HepG2 (cell line): ENCODE results near the gene ZKSCAN4. TPM values are rescaled to one million over a fixed set of nuclear protein-coding genes. Genes with fewer than 3 reads are reported as not detected.

Experiments used
- ATAC-seq: fragments of 200-7000 bp; cut with Tn5 transposase; 3 replicates; pipeline ENCODE4 v1.9.1; 2020; ENCODE audit warnings: mild to moderate bottlenecking, moderate library complexity
- BruUV-seq: library from RNA; stranded (reverse); fragments of 400-500 nt; replicated peaks from 2 replicates; lab custom pipeline; 2021; lab: Mats Ljungman, UMichigan
- CTCF ChIA-PET: fragments of 300-600 bp; formaldehyde crosslinking; extraction: SDS; loops from one replicate; lab custom pipeline; 2021; ENCODE audit warnings: low total read pairs, inconsistent platforms, low intra/inter-chr PET ratio; lab: Yijun Ruan, JAX
- POLR2A ChIA-PET: fragments of 350-600 bp; sonication (Branson Sonifier 250); formaldehyde crosslinking; loops from one replicate; lab custom pipeline; 2020; ENCODE audit warnings: antibody characterized with exemption, inconsistent platforms; lab: Yijun Ruan, JAX
- DNase-seq: peaks from one replicate; pipeline ENCODE4 v3.0.0-alpha.2; 2015; ENCODE audit warnings: low spot score
- FAIRE-seq: peaks from 3 replicates; lab custom pipeline; 2011; peaks lifted over from hg19 to GRCh38; lab: Jason Lieb, UNC
- H2AFZ ChIP-seq: one replicate; pipeline ENCODE4 v1.6.1; 2011; ENCODE audit warnings: low read length, inconsistent platforms
- H3K27ac ChIP-seq: fragments of 300-600 bp; 3 replicates; pipeline ENCODE4 v1.8.0; 2011; ENCODE audit warnings: mixed run types, mild to moderate bottlenecking, mixed read lengths, low read length, inconsistent platforms; ENCODE audit not compliant: insufficient read depth; ENCODE audit errors: extremely low read length
- H3K27me3 ChIP-seq, 2 experiments: fragments of 200-600 bp in 1 of 2; 2 replicates in 1 of 2; 3 replicates in 1 of 2; pipeline versions ENCODE4 v1.6.0 to v1.8.0; 2011; ENCODE audit warnings: low read length in 2 of 2, mild to moderate bottlenecking in 2 of 2, moderate library complexity in 2 of 2, inconsistent platforms in 1 of 2; ENCODE audit not compliant: insufficient read depth in 2 of 2, control insufficient read depth in 1 of 2
- H3K36me3 ChIP-seq, 2 experiments: fragments of 200-600 bp in 1 of 2; replicated peaks in 1 of 2; 2 replicates in 1 of 2; 3 replicates in 1 of 2; pipeline versions ENCODE4 v1.5.1 to v1.8.0; 2011; ENCODE audit warnings: low read length in 2 of 2, inconsistent platforms in 1 of 2; ENCODE audit not compliant: insufficient read depth in 2 of 2, control insufficient read depth in 1 of 2
- H3K4me1 ChIP-seq: 2 replicates; pipeline ENCODE4 v1.5.1; 2012; ENCODE audit warnings: low read length, inconsistent platforms; ENCODE audit not compliant: insufficient read depth
- H3K4me2 ChIP-seq: 2 replicates; pipeline ENCODE4 v1.6.0; 2011; ENCODE audit warnings: low read depth, low read length, inconsistent platforms
- H3K4me3 ChIP-seq, 3 experiments: fragments of 200-600 bp in 1 of 3; sonication (generic), shearing (Covaris generic) in 1 of 3; replicated peaks in 1 of 3; 2 replicates each; pipeline ENCODE4 v1.5.1; 2011 to 2016; ENCODE audit warnings: low read length in 3 of 3, inconsistent platforms in 2 of 3, low read depth in 2 of 3, mild to moderate bottlenecking in 2 of 3, control low read depth in 1 of 3, mixed read lengths in 1 of 3; ENCODE audit not compliant: insufficient read depth in 1 of 3
- H3K79me2 ChIP-seq: one replicate; pipeline ENCODE4 v1.6.1; 2011; ENCODE audit warnings: low read length, inconsistent platforms; ENCODE audit not compliant: insufficient read depth
- H3K9ac ChIP-seq: 2 replicates; pipeline ENCODE4 v1.6.0; 2011; ENCODE audit warnings: mild to moderate bottlenecking, low read depth, low read length, inconsistent platforms; ENCODE audit not compliant: insufficient read depth
- H3K9me3 ChIP-seq: 2 replicates; pipeline ENCODE4 v1.5.1; 2012; ENCODE audit warnings: mild to moderate bottlenecking, low read length
- H4K20me1 ChIP-seq: 2 replicates; pipeline ENCODE4 v1.6.0; 2011; ENCODE audit warnings: inconsistent platforms, mild to moderate bottlenecking, low read length, moderate library complexity; ENCODE audit not compliant: insufficient read depth
- CBX2 ChIP-seq, 2 experiments: fragments of 200-600 bp in 1 of 2; sonication (generic); formaldehyde crosslinking in 1 of 2; IDR thresholded peaks; 2 replicates each; pipeline versions ENCODE4 v1.7.0 to v1.8.1; 2018 to 2022; ENCODE audit warnings: low read depth in 2 of 2, low read length in 1 of 2, mild to moderate bottlenecking in 1 of 2, missing genetic modification reagents in 1 of 2
- ELF4 ChIP-seq: sonication (generic); formaldehyde crosslinking; IDR thresholded peaks from 2 replicates; pipeline ENCODE4 v1.5.0; 2020; ENCODE audit warnings: missing genetic modification reagents, mild to moderate bottlenecking, moderate library complexity, borderline replicate concordance
- IRF9 ChIP-seq: sonication (generic); formaldehyde crosslinking; IDR thresholded peaks from 2 replicates; pipeline ENCODE4 v1.8.0; 2022; ENCODE audit warnings: missing genetic modification reagents, mild to moderate bottlenecking, borderline replicate concordance
- MAFF ChIP-seq: IDR thresholded peaks from 2 replicates; pipeline ENCODE4 v1.6.1; 2011; ENCODE audit warnings: low read depth, low read length, improper control_type of control experiment
- NBN ChIP-seq: fragments of 450-650 bp; conservative IDR thresholded peaks from 2 replicates; pipeline ENCODE4 v1.6.1; 2017
- RXRA ChIP-seq: sonication (generic); formaldehyde crosslinking; IDR thresholded peaks from 2 replicates; pipeline ENCODE4 v1.5.1; 2020; ENCODE audit warnings: missing genetic modification reagents
- SP5 ChIP-seq: IDR thresholded peaks from 2 replicates; pipeline ENCODE4 v1.6.1; 2016; ENCODE audit warnings: low read depth, borderline replicate concordance
- THRA ChIP-seq: sonication (generic); formaldehyde crosslinking; IDR thresholded peaks from 2 replicates; pipeline ENCODE4 v1.4.0; 2020; ENCODE audit warnings: missing genetic modification reagents, borderline replicate concordance
- ZNF160 ChIP-seq: sonication (generic); formaldehyde crosslinking; IDR thresholded peaks from 2 replicates; pipeline ENCODE4 v1.8.0; 2022; ENCODE audit warnings: mild to moderate bottlenecking, inconsistent platforms, missing genetic modification reagents
- ZNF558 ChIP-seq: sonication (generic); formaldehyde crosslinking; IDR thresholded peaks from 2 replicates; pipeline ENCODE4 v1.9.0; 2022; ENCODE audit warnings: mild to moderate bottlenecking, missing genetic modification reagents, borderline replicate concordance
- ZNF607 ChIP-seq: sonication (generic); formaldehyde crosslinking; IDR thresholded peaks from 2 replicates; pipeline ENCODE4 v1.5.1; 2020; ENCODE audit warnings: missing genetic modification reagents, mild to moderate bottlenecking, borderline replicate concordance
- WGBS: methylation state at CpG from one replicate; pipeline ENCODE4 v1.1.6; 2017; ENCODE audit warnings: low lambda C conversion rate; 5-methylcytosine and 5-hydroxymethylcytosine counted together
- in situ Hi-C: cut with HindIII; loops from 2 replicates; pipeline ENCODE4 v1.10.0; 2017; ENCODE audit warnings: low pct_unique_long_range_greater_than_20kb; ENCODE audit not compliant: extremely low pct_ligation_motif_present
- intact Hi-C: fragments of 100-400 bp; cut with micrococcal nuclease; formaldehyde crosslinking; loops from one replicate; pipeline ENCODE4 v1.10.0; 2022; ENCODE audit not compliant: unreplicated experiment
- polyA plus RNA-seq, 8 experiments: library from polyadenylated mRNA; depleted of rRNA in 3 of 8; stranded (reverse) in 7 of 8; unstranded in 1 of 8; fragments of >200 nt; fragmentation: Illumina TruSeq in 4 of 8; extraction: Trizol in 4 of 8; gene quantifications; 2 replicates each; pipeline versions ENCODE4 v1.2.1 to v1.2.3, GENCODE V29; 2011 to 2016; ENCODE audit warnings: low read depth in 4 of 8, missing spikeins in 1 of 8, mixed read lengths in 1 of 8; ENCODE audit not compliant: insufficient read depth in 1 of 8
- total RNA-seq, 5 experiments: library from RNA; depleted of rRNA; stranded (reverse); fragments of >200 nt; fragmentation: Illumina TruSeq; extraction: Trizol; gene quantifications; 2 replicates each; pipeline ENCODE4 v1.2.3, GENCODE V29; 2016; ENCODE audit warnings: low read depth in 1 of 5
- TF ChIP-seq, protein P1 (sequence below): sonication (generic); formaldehyde crosslinking; IDR thresholded peaks from 2 replicates; pipeline ENCODE4 v1.5.0; 2020; ENCODE audit warnings: missing genetic modification reagents
- TF ChIP-seq, protein P2 (sequence below): conservative IDR thresholded peaks from 2 replicates; pipeline ENCODE4 v1.6.1; 2018; ENCODE audit warnings: missing genetic modification reagents
- TF ChIP-seq, protein P3 (sequence below): IDR thresholded peaks from 2 replicates; pipeline ENCODE4 v1.6.1; 2016; ENCODE audit warnings: mild to moderate bottlenecking, missing biosample characterization, missing genetic modification reagents

ZKSCAN4 gene
- total and polyA plus RNA-seq, 2 of the 13 experiments (the other 11 are each of a cell fraction or from before 2014, with no cell fraction given), result 2.9 to 7.8 TPM

DNA sequence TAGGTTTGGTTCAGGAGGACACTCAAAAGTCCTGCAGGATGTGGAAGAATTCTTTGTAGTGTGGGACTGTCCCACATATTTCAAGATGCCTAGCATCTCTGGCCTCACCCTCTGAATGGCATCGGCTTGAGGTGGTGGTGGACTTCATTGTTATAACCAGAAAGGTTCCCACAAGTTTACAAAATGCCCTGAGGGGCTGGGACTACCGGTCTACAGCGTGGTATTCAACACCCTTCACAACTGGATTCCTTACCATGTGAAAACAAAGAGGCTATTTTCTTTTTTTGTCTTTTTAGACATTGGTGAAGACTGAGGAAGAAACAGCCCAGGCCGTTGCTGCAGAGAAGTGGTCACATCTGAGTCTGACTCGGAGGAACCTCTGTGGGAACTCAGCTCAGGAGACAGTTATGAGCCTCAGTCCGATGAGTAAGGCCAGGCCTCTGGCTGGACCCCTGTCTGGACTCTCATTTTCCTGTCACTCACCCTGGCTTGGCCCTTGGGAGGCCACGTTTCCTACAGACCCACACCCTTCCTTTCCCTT lies 44.5 kb upstream of the ZKSCAN4 start:
- H3K9me3 ChIP-seq, result no peaks in the 10 kb centered on the region
- H2AFZ ChIP-seq, result no peak overlapping the region
- BruUV-seq, result no TSS peak
- no peak overlapping the region for H3K9ac ChIP-seq
- H4K20me1 ChIP-seq, result no peaks in the 10 kb centered on the region
- intact Hi-C loops, result no loop called here
- no peaks in the 10 kb centered on the region for H3K4me1 ChIP-seq
- FAIRE-seq, result no peak
- ATAC-seq, result no peak
- H3K27me3 ChIP-seq, result no peaks in the 10 kb centered on the region
- no peak overlapping the region for H3K4me3 ChIP-seq
- no peak for TF ChIP-seq SP5 (CRISPR knock-in tag)
- TF ChIP-seq ZNF160 (CRISPR knock-in tag), result no peak
- TF ChIP-seq THRA (CRISPR knock-in tag), result no peak
- no peak for TF ChIP-seq CBX2 (IDR thresholded peaks at IDR 0.05; ENCODE audit: low read depth, low read length)
- TF ChIP-seq CBX2 (CRISPR knock-in tag; IDR thresholded peaks at IDR 0.05; ENCODE audit: low read depth), result no peak
- TF ChIP-seq MAFF, result no peak
- TF ChIP-seq, protein P1, sequence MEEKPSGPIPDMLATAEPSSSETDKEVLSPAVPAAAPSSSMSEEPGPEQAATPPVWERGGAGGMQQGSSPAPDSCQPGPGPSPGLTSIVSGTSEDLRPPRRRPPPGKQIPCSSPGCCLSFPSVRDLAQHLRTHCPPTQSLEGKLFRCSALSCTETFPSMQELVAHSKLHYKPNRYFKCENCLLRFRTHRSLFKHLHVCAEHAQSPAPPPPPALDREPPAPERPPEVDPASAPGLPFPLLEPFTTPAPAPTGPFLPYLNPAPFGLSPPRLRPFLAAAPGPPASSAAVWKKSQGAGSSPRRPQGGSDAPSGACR (CRISPR knock-in tag), result no peak
- no peak for TF ChIP-seq NBN
- no peak for TF ChIP-seq ZNF607 (CRISPR knock-in tag)
- TF ChIP-seq, protein P2, sequence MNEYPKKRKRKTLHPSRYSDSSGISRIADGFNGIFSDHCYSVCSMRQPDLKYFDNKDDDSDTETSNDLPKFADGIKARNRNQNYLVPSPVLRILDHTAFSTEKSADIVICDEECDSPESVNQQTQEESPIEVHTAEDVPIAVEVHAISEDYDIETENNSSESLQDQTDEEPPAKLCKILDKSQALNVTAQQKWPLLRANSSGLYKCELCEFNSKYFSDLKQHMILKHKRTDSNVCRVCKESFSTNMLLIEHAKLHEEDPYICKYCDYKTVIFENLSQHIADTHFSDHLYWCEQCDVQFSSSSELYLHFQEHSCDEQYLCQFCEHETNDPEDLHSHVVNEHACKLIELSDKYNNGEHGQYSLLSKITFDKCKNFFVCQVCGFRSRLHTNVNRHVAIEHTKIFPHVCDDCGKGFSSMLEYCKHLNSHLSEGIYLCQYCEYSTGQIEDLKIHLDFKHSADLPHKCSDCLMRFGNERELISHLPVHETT, result no peak
- TF ChIP-seq, protein P3, sequence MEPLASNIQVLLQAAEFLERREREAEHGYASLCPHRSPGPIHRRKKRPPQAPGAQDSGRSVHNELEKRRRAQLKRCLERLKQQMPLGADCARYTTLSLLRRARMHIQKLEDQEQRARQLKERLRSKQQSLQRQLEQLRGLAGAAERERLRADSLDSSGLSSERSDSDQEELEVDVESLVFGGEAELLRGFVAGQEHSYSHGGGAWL (CRISPR knock-in tag), result no peak
- no peak for TF ChIP-seq RXRA (CRISPR knock-in tag)
- TF ChIP-seq ZNF558 (CRISPR knock-in tag), result no peak
- no peak for TF ChIP-seq ELF4
- TF ChIP-seq IRF9 (CRISPR knock-in tag), result no peak
- ChIA-PET POLR2A (interaction anchor here (0.6 kb wide), 1 partner anchor 628 kb away, joined by 4 read pairs; no protein-coding TSS in a partner anchor), CTCF (no interaction called here)
- no peak for DNase-seq
- peaks cover 0 to 10% of the 10 kb centered on the region in 2 experiments; a peak in 2 of 5 replicates for H3K36me3 ChIP-seq
- H3K4me2 ChIP-seq, result no peak overlapping the region
- no peaks in the 10 kb centered on the region for H3K79me2 ChIP-seq
- WGBS, result 97% methylated on average over 7 of the region's 7 CpGs
- no peak overlapping the region for H3K27ac ChIP-seq
- in situ Hi-C loops, result no loop called here
